Vagina (tissue), 2 donors: ENCODE measurements around the gene LCOR.

Source experiments
- CTCF ChIP-seq, 3 experiments: fragments of 450-650 bp in 2 of 3; fragments of 200-600 bp in 1 of 3; sonication (generic) in 1 of 3; IDR thresholded peaks; one replicate each; pipeline ENCODE4 v1.5.1; 2017 to 2019; ENCODE audit warnings: antibody characterized with exemption in 3 of 3, mild to moderate bottlenecking in 2 of 3, moderate library complexity in 2 of 3
- POLR2A ChIP-seq, 2 donors: fragments of 450-650 bp; IDR thresholded peaks; one replicate each; pipeline ENCODE4 v1.6.1; 2017; ENCODE audit warnings: antibody characterized with exemption in 2 of 2, mild to moderate bottlenecking in 2 of 2, moderate library complexity in 2 of 2
- POLR2AphosphoS5 ChIP-seq, 2 donors: sonication (generic); formaldehyde crosslinking; IDR thresholded peaks; one replicate each; pipeline ENCODE4 v1.9.0; 2017; ENCODE audit warnings: antibody characterized with exemption in 2 of 2, mild to moderate bottlenecking in 2 of 2, low read depth in 1 of 2; ENCODE audit not compliant: insufficient read depth in 1 of 2

GRCh38 chr10:96987141-96987841 lies 155.2 kb downstream of the LCOR start:
- no peak for TF ChIP-seq CTCF (IDR thresholded peaks at IDR 0.05)
- no peak for TF ChIP-seq POLR2AphosphoS5 (IDR thresholded peaks at IDR 0.05; ENCODE audit: insufficient read depth in 1 of 2, low read depth in 1 of 2)
- TF ChIP-seq POLR2A (IDR thresholded peaks at IDR 0.05) = no peak
